A549 (cell line): Measurements from ENCODE around the gene CERK. TPM values are rescaled to one million over a fixed set of nuclear protein-coding genes. Genes with fewer than 3 reads are reported as not detected.

Source experiments
- ATAC-seq, 2 experiments: fragments of 200-7000 bp in 1 of 2; fragments of >200 bp in 1 of 2; cut with Nextera tagmentation in 1 of 2; cut with Tn5 transposase in 1 of 2; 3 replicates each; pipeline versions ENCODE4 v1.8.0 to v1.9.1; 2018 to 2020; ENCODE audit warnings: mild to moderate bottlenecking in 1 of 2, moderate library complexity in 1 of 2
- CTCF ChIA-PET: fragments of 300-600 bp; sonication (Branson Sonifier 250); formaldehyde crosslinking; extraction: SDS; loops from one replicate; lab custom pipeline; 2021; ENCODE audit warnings: antibody characterized with exemption, inconsistent platforms; lab: Yijun Ruan, JAX
- POLR2A ChIA-PET: fragments of 350-600 bp; formaldehyde crosslinking; extraction: SDS; loops from one replicate; lab custom pipeline; 2021; ENCODE audit warnings: antibody characterized with exemption, inconsistent platforms; lab: Yijun Ruan, JAX
- DNase-seq, 2 experiments: peaks; one replicate each; pipeline versions ENCODE4 v3.0.0 to v3.0.0-alpha.2; 2011 to 2016; ENCODE audit warnings: low read depth in 1 of 2, low spot score in 1 of 2
- FAIRE-seq: peaks from 2 replicates; lab custom pipeline; 2011; peaks lifted over from hg19 to GRCh38; lab: Jason Lieb, UNC
- H3K27ac ChIP-seq, 2 experiments: fragments of >200 bp; sonication (Bioruptor Twin); formaldehyde crosslinking; 3 replicates each; pipeline ENCODE4 v1.5.1; 2016 to 2017
- H3K4me1 ChIP-seq: fragments of >200 bp; sonication (Bioruptor Twin); formaldehyde crosslinking; 3 replicates; pipeline ENCODE4 v1.6.1; 2016
- H3K4me2 ChIP-seq: fragments of >200 bp; sonication (Bioruptor Twin); formaldehyde crosslinking; 3 replicates; pipeline ENCODE4 v1.6.1; 2016
- H3K4me3 ChIP-seq: fragments of >200 bp; sonication (Bioruptor Twin); formaldehyde crosslinking; 3 replicates; pipeline ENCODE4 v1.5.1; 2016
- H3K9me3 ChIP-seq: fragments of >200 bp; sonication (Bioruptor Twin); formaldehyde crosslinking; 3 replicates; pipeline ENCODE4 v1.6.1; 2016
- BCL3 ChIP-seq: fragments of >200 bp; sonication (Bioruptor Twin); formaldehyde crosslinking; IDR thresholded peaks from 3 replicates; pipeline ENCODE4 v1.6.1; 2016
- BHLHE40 ChIP-seq: IDR thresholded peaks from 2 replicates; pipeline ENCODE4 v1.6.1; 2012; ENCODE audit warnings: low read depth, low read length, inconsistent platforms
- CEBPB ChIP-seq, 2 experiments: fragments of >200 bp in 1 of 2; sonication (Bioruptor Twin) in 1 of 2; formaldehyde crosslinking in 1 of 2; IDR thresholded peaks; 2 replicates each; pipeline ENCODE4 v1.6.1; 2012 to 2016
- CHD2 ChIP-seq: fragments of 150-350 bp; IDR thresholded peaks from 2 replicates; pipeline ENCODE4 v1.6.1; 2014; ENCODE audit warnings: low read length; ENCODE audit not compliant: partially characterized antibody
- CHD4 ChIP-seq: fragments of 200-600 bp; sonication (generic); IDR thresholded peaks from 2 replicates; pipeline ENCODE4 v1.6.1; 2016; ENCODE audit warnings: antibody characterized with exemption, mild to moderate bottlenecking, borderline replicate concordance
- E2F6 ChIP-seq: IDR thresholded peaks from 2 replicates; pipeline ENCODE4 v1.6.1; 2012; ENCODE audit warnings: low read depth, borderline replicate concordance
- EHMT2 ChIP-seq: fragments of 200-600 bp; sonication (generic); IDR thresholded peaks from 2 replicates; pipeline ENCODE4 v1.6.1; 2016; ENCODE audit warnings: antibody characterized with exemption, low read depth, mild to moderate bottlenecking, moderate library complexity
- ELK1 ChIP-seq: fragments of 150-350 bp; IDR thresholded peaks from 2 replicates; pipeline ENCODE4 v1.6.1; 2014; ENCODE audit warnings: low read depth, mild to moderate bottlenecking, low read length
- ESRRA ChIP-seq: fragments of 150-350 bp; IDR thresholded peaks from 2 replicates; pipeline ENCODE4 v1.6.1; 2014; ENCODE audit warnings: mild to moderate bottlenecking, low read length, borderline replicate concordance
- FOSB ChIP-seq: fragments of 250-450 bp; sonication (Bioruptor Pico); IDR thresholded peaks from 2 replicates; pipeline ENCODE4 v1.5.0; 2020; ENCODE audit warnings: mild to moderate bottlenecking, moderate library complexity
- FOSL2 ChIP-seq, 2 experiments: fragments of 450-650 bp in 1 of 2; fragments of >200 bp in 1 of 2; sonication (Bioruptor Twin) in 1 of 2; formaldehyde crosslinking; IDR thresholded peaks; 2 replicates each; pipeline versions ENCODE4 v1.5.0 to v1.6.1; 2016 to 2020; ENCODE audit warnings: mild to moderate bottlenecking in 1 of 2, moderate library complexity in 1 of 2
- GATA3 ChIP-seq: IDR thresholded peaks from 2 replicates; pipeline ENCODE4 v1.6.1; 2012; ENCODE audit warnings: borderline replicate concordance
- HES2 ChIP-seq: fragments of >200 bp; sonication (Bioruptor Twin); formaldehyde crosslinking; IDR thresholded peaks from 2 replicates; pipeline ENCODE4 v1.6.1; 2016
- JUN ChIP-seq, 2 experiments: fragments of >200 bp; sonication (Bioruptor Twin); formaldehyde crosslinking; IDR thresholded peaks; 2 replicates in 1 of 2; 3 replicates in 1 of 2; pipeline ENCODE4 v1.6.1; 2016 to 2017
- MAFK ChIP-seq: fragments of 450-650 bp; IDR thresholded peaks from 2 replicates; pipeline ENCODE4 v1.6.1; 2014; ENCODE audit not compliant: partially characterized antibody
- MAX ChIP-seq: IDR thresholded peaks from 2 replicates; pipeline ENCODE4 v1.6.1; 2012
- MAZ ChIP-seq: fragments of 150-350 bp; IDR thresholded peaks from 2 replicates; pipeline ENCODE4 v1.6.1; 2014; ENCODE audit warnings: antibody characterized with exemption, low read depth, low read length, borderline replicate concordance
- NR3C1 ChIP-seq: fragments of >200 bp; sonication (Bioruptor Twin); formaldehyde crosslinking; IDR thresholded peaks from 3 replicates; pipeline ENCODE4 v1.6.1; 2017
- PHF8 ChIP-seq: fragments of 200-600 bp; sonication (generic); IDR thresholded peaks from 2 replicates; pipeline ENCODE4 v1.6.1; 2016; ENCODE audit warnings: low read depth, mild to moderate bottlenecking, antibody characterized with exemption, moderate library complexity, borderline replicate concordance
- RCOR1 ChIP-seq: fragments of 150-350 bp; IDR thresholded peaks from 2 replicates; pipeline ENCODE4 v1.6.1; 2014; ENCODE audit warnings: antibody characterized with exemption, low read length, low read depth
- RFX5 ChIP-seq: fragments of 450-650 bp; IDR thresholded peaks from 2 replicates; pipeline ENCODE4 v1.7.1; 2014; ENCODE audit warnings: antibody characterized with exemption, mild to moderate bottlenecking, moderate library complexity
- RNF2 ChIP-seq: fragments of 200-600 bp; sonication (generic); IDR thresholded peaks from 2 replicates; pipeline ENCODE4 v1.6.1; 2016; ENCODE audit warnings: low read depth, mild to moderate bottlenecking, antibody characterized with exemption, moderate library complexity, borderline replicate concordance
- SMC3 ChIP-seq: fragments of >200 bp; sonication (Bioruptor Twin); formaldehyde crosslinking; IDR thresholded peaks from 3 replicates; pipeline ENCODE4 v1.6.1; 2018; ENCODE audit warnings: inconsistent platforms
- TFCP2L1 ChIP-seq: fragments of 250-450 bp; sonication (Bioruptor Pico); IDR thresholded peaks from 2 replicates; pipeline ENCODE4 v1.5.0; 2021; ENCODE audit warnings: mild to moderate bottlenecking
- TP53 ChIP-seq: fragments of 250-450 bp; sonication (Bioruptor Pico); IDR thresholded peaks from 2 replicates; pipeline ENCODE4 v1.5.0; 2021; ENCODE audit warnings: mild to moderate bottlenecking, moderate library complexity
- ZSCAN20 ChIP-seq: fragments of 250-450 bp; sonication (Bioruptor Pico); IDR thresholded peaks from 2 replicates; pipeline ENCODE4 v1.8.0; 2022; ENCODE audit warnings: mild to moderate bottlenecking, moderate library complexity
- WGBS: methylation state at CpG from one replicate; pipeline ENCODE4 v1.1.6; 2017; ENCODE audit errors: missing lambda C conversion rate; 5-methylcytosine and 5-hydroxymethylcytosine counted together
- polyA plus RNA-seq, 4 experiments: library from polyadenylated mRNA; depleted of rRNA in 3 of 4; stranded (reverse); fragments of >200 nt; fragmentation: RNase III in 1 of 4; extraction: RNeasy Plus Mini Kit Qiagen cat#74134 plus additional on column Dnase treatment in 1 of 4; gene quantifications; 2 replicates in 3 of 4; 3 replicates in 1 of 4; pipeline ENCODE4 v1.2.3, GENCODE V29; 2011 to 2017

CERK gene
- polyA plus RNA-seq, 2 of the 4 experiments (the other 2 are of a cell fraction) = 13.1 to 15.6 TPM

- no peak overlapping the region for H3K4me3 ChIP-seq
- ATAC-seq = no peak
Measured at GRCh38 chr22:46721501-46722085, 16.5 kb downstream of the CERK start.

GRCh38 chr22:46719921-46720320, 18.1 kb downstream of the CERK start:
- no peak overlapping the region for H3K4me2 ChIP-seq
- H3K4me1 ChIP-seq = no peaks in the 10 kb centered on the region
- H3K9me3 ChIP-seq = no peaks in the 10 kb centered on the region
- WGBS = 90% methylated on average over 8 of the region's 11 CpGs
- H3K4me3 ChIP-seq = no peak overlapping the region
- ATAC-seq (no peak), DNase-seq (no peak), FAIRE-seq (no peak)
- no peak for TF ChIP-seq JUN (IDR thresholded peaks at IDR 0.05)
- TF ChIP-seq BCL3 = no peak
- no peak for TF ChIP-seq ESRRA
- no peak for TF ChIP-seq TFCP2L1 (CRISPR knock-in tag)
- no peak for TF ChIP-seq MAX
- TF ChIP-seq CHD4 = no peak
- no peak for TF ChIP-seq RFX5
- no peak for TF ChIP-seq NR3C1
- no peak for TF ChIP-seq CHD2
- no peak for TF ChIP-seq MAZ
- no peak for TF ChIP-seq MAFK
- no peak for TF ChIP-seq RNF2
- TF ChIP-seq ELK1 = no peak
- CTCF ChIA-PET = no interaction called here
- H3K27ac ChIP-seq = no peak overlapping the region
- POLR2A ChIA-PET = no interaction called here

More at GRCh38 chr22:46721501-46722085, 16.5 kb downstream of the CERK start:
- H3K4me1 ChIP-seq = no peaks in the 10 kb centered on the region
- no peak overlapping the region for H3K4me2 ChIP-seq
- ChIA-PET POLR2A (no interaction called here), CTCF (interaction anchor here (0.7 to 1.3 kb wide), 3 partner anchors 22 to 354 kb away, joined by 3 read pairs; no protein-coding TSS in a partner anchor)
- WGBS = 95% methylated on average over 16 of the region's 16 CpGs
- DNase-seq (no peak), FAIRE-seq (no peak)
- TF ChIP-seq BHLHE40 = no peak
- no peak for TF ChIP-seq ESRRA
- TF ChIP-seq RCOR1 = no peak
- no peak for TF ChIP-seq PHF8
- no peaks in the 10 kb centered on the region for H3K9me3 ChIP-seq
- no peak overlapping the region for H3K27ac ChIP-seq

- no peak for FAIRE-seq
- WGBS = 82% methylated on average over 4 of the region's 4 CpGs
- H3K27ac ChIP-seq = no peak overlapping the region
- no peaks in the 10 kb centered on the region for H3K4me1 ChIP-seq
- no peak overlapping the region for H3K4me2 ChIP-seq
- ChIA-PET POLR2A (no interaction called here), CTCF (no interaction called here)
- no peaks in the 10 kb centered on the region for H3K9me3 ChIP-seq
- no peak for ATAC-seq
- TF ChIP-seq GATA3 = no peak
- TF ChIP-seq ELK1 = no peak
- no peak for TF ChIP-seq PHF8
- no peak for TF ChIP-seq EHMT2
- no peak for TF ChIP-seq ZSCAN20 (CRISPR knock-in tag)
- no peak for TF ChIP-seq E2F6
- no peak for TF ChIP-seq BHLHE40
- no peak for TF ChIP-seq HES2
- TF ChIP-seq CEBPB (IDR thresholded peaks at IDR 0.05) = no peak
- TF ChIP-seq JUN (IDR thresholded peaks at IDR 0.05) = no peak
- no peak for TF ChIP-seq FOSL2 (IDR thresholded peaks at IDR 0.05)
- TF ChIP-seq FOSL2 (CRISPR knock-in tag; IDR thresholded peaks at IDR 0.05) = no peak
- no peak for TF ChIP-seq ESRRA
- no peak for TF ChIP-seq TP53 (CRISPR knock-in tag)
- no peak for TF ChIP-seq FOSB (CRISPR knock-in tag)
- TF ChIP-seq SMC3 = no peak
- DNase-seq = no peak
- H3K4me3 ChIP-seq = no peak overlapping the region
Measured at GRCh38 chr22:46714550-46714949, 23.5 kb downstream of the CERK start.
